Activated T-helper 1 cell treated with anti-CD3 and anti-CD28 coated beads, Interleukin-2, amount 50 U/mL, for 16 hours (primary cell): ENCODE measurements around the gene PTPRF.
"Not testable (repeated sequence)": the region's sequence is repeated elsewhere in the genome, so short reads cannot be mapped to it uniquely, and the experiment has no call there.

ENCODE experiments used
- DNase-seq, 2 donors: peaks; one replicate each; pipeline ENCODE4 v3.0.0-alpha.2; 2020; ENCODE audit warnings: low read depth in 1 of 2, low spot score in 1 of 2

PTPRF gene

DNA sequence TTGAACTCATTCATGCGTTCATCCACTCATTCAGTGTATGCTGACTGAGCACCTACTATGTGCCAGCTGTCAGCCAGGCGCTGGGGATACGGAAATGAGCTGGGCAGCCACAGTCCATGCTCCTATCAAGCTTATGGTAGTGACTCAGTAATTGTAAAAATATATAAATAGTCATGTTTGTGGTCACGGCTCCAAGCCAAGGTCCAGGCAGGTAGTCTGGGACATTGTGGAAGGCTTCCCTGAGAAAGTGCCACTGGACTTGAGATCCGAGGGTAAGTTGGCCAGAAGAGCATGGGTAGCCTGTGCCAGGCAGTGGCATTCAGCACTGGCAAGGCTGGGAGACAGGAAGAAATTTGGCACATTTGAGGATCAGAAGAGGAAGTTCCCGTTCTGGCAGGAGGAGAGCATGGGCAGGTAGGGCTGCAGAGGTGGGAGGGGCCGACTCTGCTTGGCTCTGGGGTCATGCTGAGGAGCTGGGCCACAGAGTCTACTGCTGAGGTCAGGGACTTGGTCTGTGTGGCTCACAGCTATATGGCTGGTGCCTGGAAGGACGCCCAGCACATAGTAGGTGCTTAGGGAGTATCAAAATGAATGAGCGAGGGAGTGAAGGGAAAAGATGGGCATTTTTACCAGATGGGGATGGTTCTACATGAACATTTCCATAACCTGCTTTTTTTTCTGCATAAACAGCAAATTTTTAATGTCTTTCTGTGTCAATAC, 6.9 kb downstream of the PTPRF start:
- DNase-seq: no peak

- no peak for DNase-seq
Measured at GRCh38 chr1:43538143-43538487, 7.4 kb downstream of the PTPRF start.

GRCh38 chr1:43538969-43539368, 8.3 kb downstream of the PTPRF start:
- DNase-seq: no peak

DNA sequence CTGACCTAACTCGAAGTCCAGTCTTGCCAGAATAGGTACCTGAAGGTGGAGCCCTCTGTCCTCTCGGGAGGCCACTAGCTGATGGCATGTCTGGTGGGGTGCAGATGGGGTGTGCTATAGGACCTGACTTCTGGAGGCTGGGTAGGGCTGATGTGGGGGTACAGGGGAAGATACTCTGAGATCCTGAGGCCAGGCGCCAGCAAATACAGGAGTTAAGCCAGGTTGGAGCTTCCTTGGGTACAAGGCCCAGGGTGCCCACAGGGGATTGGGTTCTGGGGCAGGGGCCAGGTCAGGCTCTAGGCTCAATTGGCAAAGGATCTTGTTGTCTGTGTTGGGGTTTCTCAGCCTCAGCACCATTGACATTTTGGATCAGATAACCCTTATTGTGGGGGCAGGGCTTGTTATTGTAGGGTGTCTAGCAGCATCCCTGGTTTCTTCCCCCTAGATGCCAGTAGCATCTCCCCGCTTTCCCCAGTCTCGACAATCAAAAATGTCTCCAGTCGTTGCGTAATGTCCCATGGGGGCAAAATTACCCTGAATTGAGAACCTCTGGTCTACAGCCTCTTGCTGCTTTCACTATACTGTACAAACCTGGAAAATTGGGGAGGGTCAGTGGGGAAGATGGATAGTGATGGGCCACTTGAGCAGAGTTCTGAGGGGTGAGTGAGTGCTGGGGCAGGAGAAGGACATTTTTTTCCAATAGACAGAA, 9.2 kb downstream of the PTPRF start:
- DNase-seq: no peak

- DNase-seq: no peak
Measured at GRCh38 chr1:43540653-43541071, 10.0 kb downstream of the PTPRF start.

DNA sequence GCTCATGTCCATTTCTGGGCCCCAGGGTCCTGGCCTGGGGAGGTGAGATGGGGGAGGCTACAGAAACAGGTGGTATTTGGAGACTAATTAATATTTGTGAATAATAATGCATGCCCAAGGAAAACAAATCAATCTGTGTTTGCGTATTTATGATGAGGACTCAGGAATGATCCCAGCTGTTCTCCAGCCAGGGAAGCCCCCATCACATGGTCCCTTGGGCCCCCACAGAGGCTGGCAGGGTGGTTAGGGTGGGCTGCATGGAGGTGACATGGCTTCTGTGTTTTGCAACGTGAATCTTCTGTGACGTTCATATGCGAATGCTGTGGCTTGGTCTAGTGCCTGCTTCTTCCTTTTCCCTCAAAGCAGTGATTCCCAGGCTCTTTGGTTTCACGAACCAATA, 10.5 kb downstream of the PTPRF start:
- no peak for DNase-seq

DNA sequence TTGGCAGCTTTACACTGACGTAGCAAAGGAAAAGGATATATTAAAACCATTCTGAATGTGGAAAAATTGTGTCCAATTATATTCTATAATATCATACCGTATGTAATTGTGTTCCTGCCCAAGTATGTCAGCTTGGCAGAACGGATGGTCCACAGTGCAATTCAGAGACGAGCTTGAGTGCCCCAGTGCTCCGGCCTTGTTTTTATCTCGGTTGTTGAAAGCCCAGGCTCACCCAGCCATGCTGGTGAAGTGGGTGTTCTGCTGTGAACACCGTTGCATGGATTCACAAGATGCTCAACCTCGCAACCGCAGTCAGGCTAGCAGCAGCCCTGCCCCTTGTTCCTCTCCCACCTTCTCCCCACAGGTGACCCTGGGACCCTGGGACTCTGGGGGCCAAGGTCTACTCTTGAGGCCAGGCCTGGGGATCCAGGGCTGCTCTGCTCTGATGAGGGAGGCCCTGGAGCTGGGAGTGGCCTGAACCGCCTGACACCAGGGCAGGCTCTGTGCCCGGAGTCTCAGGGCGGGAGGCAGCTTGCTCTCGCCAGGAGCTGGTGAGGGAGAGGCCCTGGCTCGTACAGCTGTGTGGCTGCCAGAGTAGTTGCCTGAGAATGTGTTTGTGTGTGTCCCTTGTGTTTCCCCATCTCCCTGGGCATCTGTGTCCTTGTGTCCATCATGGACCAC, 11.2 kb downstream of the PTPRF start:
- DNase-seq: no peak

- no peak for DNase-seq
Measured at GRCh38 chr1:43542527-43543458, 12.1 kb downstream of the PTPRF start.

- no peak for DNase-seq
Measured at GRCh38 chr1:43543567-43543966, 12.9 kb downstream of the PTPRF start.

DNA sequence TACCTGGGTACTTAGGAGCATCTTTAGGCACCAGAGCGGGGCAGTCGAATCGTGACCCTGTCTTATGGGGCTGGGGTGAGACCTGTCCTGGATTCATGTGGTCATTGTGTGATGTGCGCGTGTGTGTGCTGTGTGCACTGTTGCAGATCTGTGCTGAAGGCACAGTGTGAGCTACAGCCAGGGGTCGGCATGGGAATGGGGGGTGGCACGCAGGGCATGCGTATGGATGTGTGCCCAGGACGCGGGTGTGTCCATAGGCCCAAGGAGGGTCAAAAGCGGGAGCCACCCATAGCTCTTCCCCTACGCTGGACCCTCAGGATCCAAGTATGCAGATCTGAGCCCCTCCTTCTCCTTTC, 14.6 kb downstream of the PTPRF start:
- no peak for DNase-seq

DNA sequence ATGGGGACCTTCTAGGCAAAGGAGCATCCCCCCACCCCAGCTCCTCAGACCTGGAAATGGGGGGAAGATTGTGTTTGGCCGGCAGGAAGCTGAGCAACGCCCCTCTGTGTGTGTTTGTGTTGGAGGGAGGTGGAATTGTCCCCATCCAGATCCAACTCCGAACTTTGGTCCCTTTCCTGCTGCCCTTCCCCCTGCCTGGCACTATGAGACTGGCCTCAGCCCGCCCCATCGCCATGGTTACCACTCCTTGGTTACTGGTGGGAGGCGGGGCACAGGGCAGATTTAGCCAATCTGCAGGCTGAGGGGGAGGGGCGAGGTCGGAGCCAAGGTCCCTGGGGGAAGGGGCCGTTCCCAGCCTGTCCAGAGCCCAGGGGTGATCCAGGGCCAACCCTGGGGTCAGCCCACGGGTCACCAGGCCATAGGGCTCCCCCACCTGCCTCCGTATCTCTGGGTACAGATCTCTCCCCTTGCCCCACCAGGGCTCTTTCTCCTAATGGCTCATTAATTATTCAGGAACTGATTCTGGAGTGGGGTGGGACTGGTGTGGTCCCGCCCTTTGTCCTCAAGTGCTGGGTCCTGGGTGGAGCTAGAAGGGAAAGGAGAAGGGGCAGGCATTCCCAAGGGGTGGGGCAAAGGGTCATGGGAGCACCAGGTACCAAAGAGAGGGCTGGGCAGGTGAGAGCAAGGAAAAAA, 15.2 kb downstream of the PTPRF start:
- DNase-seq: no peak

GRCh38 chr1:43546388-43547100, 15.9 kb downstream of the PTPRF start:
- DNase-seq: no peak

GRCh38 chr1:43547538-43548072, 16.9 kb downstream of the PTPRF start:
- DNase-seq: no peak

DNA sequence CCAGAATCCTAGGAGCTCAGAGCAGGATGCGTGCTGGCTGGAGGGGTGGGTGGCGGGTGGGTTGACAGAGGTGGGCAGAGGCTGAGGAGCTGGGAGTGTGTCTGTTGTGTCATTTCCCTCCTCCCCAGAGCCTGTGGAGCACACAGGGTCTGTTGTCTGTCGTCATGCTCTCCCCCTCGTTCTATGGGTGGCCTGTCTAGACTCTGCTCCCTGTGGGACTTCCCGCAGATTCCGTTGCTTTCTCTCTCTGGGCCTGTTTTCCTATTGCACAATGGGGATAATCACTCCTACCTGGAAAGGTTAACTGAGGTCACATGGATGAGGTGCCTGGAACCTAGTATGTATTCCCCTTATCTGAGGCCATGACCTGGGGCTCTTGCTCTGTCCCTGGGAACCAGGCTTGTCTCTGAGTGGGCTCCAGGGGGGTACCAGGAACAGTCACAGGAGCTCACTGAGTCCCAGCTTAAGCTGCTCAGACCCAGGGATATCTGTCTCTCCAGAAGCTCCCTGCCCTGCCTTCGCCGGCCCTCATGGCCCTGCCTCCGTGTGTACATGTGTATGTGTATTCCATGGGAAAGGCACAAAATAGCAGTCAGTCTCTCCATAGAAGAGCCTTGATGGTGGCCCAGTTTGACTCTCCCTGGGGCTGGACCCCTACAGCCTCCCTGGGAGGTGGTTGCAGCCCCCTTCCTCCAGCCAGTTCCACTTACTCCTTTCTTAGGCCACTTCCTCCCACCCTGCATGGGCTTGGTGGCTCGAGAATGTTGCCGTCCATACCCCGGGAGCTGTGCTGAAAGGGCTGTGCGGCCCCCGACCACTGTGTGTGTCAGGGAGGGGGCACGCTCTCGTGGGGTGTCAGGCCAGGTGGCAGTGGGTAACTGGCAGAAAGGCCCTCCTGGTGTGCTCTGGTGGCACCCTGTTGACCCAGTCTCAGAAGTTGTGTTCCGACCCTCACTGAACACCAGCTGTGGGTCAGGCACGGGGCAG, 17.9 kb downstream of the PTPRF start:
- DNase-seq: no peak

GRCh38 chr1:43549394-43549793, 18.7 kb downstream of the PTPRF start:
- DNase-seq: not testable (repeated sequence)

GRCh38 chr1:43549921-43550597, 19.4 kb downstream of the PTPRF start:
- DNase-seq: no peak

DNA sequence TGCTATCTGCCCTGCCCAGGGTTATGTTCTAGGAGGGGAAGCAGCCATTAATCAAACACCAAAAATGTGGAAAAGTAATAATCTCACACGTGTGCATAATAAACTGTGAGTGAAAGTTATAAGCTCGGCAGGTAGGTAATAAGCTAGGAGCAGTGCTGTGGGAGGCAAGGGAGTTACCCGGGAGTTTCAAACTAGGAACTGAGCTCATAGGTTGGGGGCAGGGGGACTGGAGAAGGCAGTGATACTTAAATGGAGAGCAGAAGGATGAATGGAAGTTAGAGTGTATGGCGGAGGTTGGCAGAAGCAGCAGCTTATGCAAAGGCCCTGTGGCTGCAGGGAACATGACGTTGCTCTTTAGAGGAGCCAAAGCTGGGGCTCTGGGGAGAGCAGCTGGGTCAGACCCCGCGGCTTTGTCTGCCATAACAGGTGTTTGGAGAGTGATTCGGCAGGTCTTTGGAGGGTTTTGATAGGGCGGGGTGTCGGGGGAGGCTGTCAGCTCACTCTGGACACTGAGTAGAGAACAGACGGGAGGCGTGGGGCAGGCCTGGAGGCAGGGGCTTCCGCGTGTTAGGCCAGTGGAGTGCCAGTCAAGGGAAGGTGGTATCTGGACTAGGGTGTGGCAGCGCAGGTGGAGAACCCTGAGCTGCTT, 20.0 kb downstream of the PTPRF start:
- no peak for DNase-seq
